ENCODE results near the gene RUSC2. TPM values are rescaled to one million over a fixed set of nuclear protein-coding genes. Genes with fewer than 3 reads are reported as not detected.

The RUSC2 gene
- total RNA-seq, 1 experiment from 2014 or later, result 10.7 TPM

- 0 out of 2 replicates have a peak, but pooled peaks cover 11% of the 10 kb centered on the region for H3K36me3 ChIP-seq (ENCODE audit: low read depth, low read length)
- H3K4me2 ChIP-seq (ENCODE audit: low read length), result peak overlapping the region; percentile 55; the same call in 1 of the 2 replicates
- DNase-seq (no peak), ATAC-seq (no peak)
- peak overlapping the region; percentile 66 for H3K27ac ChIP-seq (ENCODE audit: low read length)
- H3K9me3 ChIP-seq (ENCODE audit: low read length), result no peaks in the 10 kb centered on the region
- no peak overlapping the region for H2AFZ ChIP-seq (ENCODE audit: low read length)
- H3F3A ChIP-seq (ENCODE audit: low read length, unreplicated experiment), result peaks cover 7% of the 10 kb centered on the region
- H3K27me3 ChIP-seq (ENCODE audit: low read length), result no peaks in the 10 kb centered on the region
- POLR2A ChIA-PET (ENCODE audit: unreplicated experiment), result interaction anchor here (0.6 to 0.8 kb wide), 2 partner anchors 42 to 615 kb away, joined by 3 to 4 read pairs; no protein-coding TSS in a partner anchor
- BruUV-seq (replicated peaks), result no TSS peak
- peaks cover 51% of the 10 kb centered on the region for H3K4me1 ChIP-seq (ENCODE audit: insufficient read depth, low read length)
- intact Hi-C loops (cut with micrococcal nuclease), result loop anchor here (1.0 kb wide), 1 partner anchor 42 kb away; no protein-coding TSS in a partner anchor
- no peak overlapping the region for H3K9ac ChIP-seq (ENCODE audit: low read length)
- no peak overlapping the region for H3K4me3 ChIP-seq (ENCODE audit: low read length)
- peaks cover 71% of the 10 kb centered on the region for H3K79me2 ChIP-seq (ENCODE audit: low read length)
- H3K9me2 ChIP-seq (replicated peaks; ENCODE audit: low read length), result no peaks in the 10 kb centered on the region
- H4K20me1 ChIP-seq (ENCODE audit: low read length), result no peaks in the 10 kb centered on the region
- no peak for TF ChIP-seq EZH2phosphoT487 (IDR thresholded peaks at IDR 0.05; ENCODE audit: borderline replicate concordance, low read length)
- no peak; the same call in 1 of the 2 replicates for TF ChIP-seq CTCF (conservative IDR thresholded peaks at IDR 0.05; ENCODE audit: low read depth, low read length)
- TF ChIP-seq EZH2 (IDR thresholded peaks at IDR 0.05; ENCODE audit: low read length, unreplicated experiment), result no peak
- CTCF ChIA-PET, result interaction anchor here (1.0 to 1.8 kb wide), 2 partner anchors 22 to 42 kb away, joined by 3 to 12 read pairs; no protein-coding TSS in a partner anchor
Measured at GRCh38 chr9:35511453-35511852, 21.5 kb downstream of the RUSC2 start.

GRCh38 chr9:35515766-35516165 is 25.9 kb downstream of the RUSC2 start:
- Histone ChIP-seq H3F3A (ENCODE audit: low read length, unreplicated experiment) (peaks cover 7% of the 10 kb centered on the region), H3K9me3 (ENCODE audit: low read length) (no peaks in the 10 kb centered on the region), H3K4me3 (ENCODE audit: low read length) (no peak overlapping the region), H3K27ac (ENCODE audit: low read length) (peak overlapping the region; percentile 53; the same call in 1 of the 2 replicates), H3K9me2 (replicated peaks; ENCODE audit: low read length) (no peaks in the 10 kb centered on the region), H3K36me3 (ENCODE audit: low read depth, low read length) (0 out of 2 replicates have a peak, but pooled peaks cover 2% of the 10 kb centered on the region), H3K79me2 (ENCODE audit: low read length) (peaks cover 50% of the 10 kb centered on the region), H3K27me3 (ENCODE audit: low read length) (no peaks in the 10 kb centered on the region), H3K4me2 (ENCODE audit: low read length) (peak overlapping the region; percentile 58), H3K9ac (ENCODE audit: low read length) (no peak overlapping the region), H4K20me1 (ENCODE audit: low read length) (no peaks in the 10 kb centered on the region), H2AFZ (ENCODE audit: low read length) (no peak overlapping the region), H3K4me1 (ENCODE audit: insufficient read depth, low read length) (peaks cover 79% of the 10 kb centered on the region)
- TF ChIP-seq EZH2phosphoT487 (IDR thresholded peaks at IDR 0.05; ENCODE audit: borderline replicate concordance, low read length) (no peak), EZH2 (IDR thresholded peaks at IDR 0.05; ENCODE audit: low read length, unreplicated experiment) (no peak), CTCF (conservative IDR thresholded peaks at IDR 0.05; ENCODE audit: low read depth, low read length) (no peak)
- intact Hi-C loops (cut with micrococcal nuclease), result no loop called here
- ChIA-PET CTCF (interaction anchor here (0.7 kb wide), 1 partner anchor 38 kb away, joined by 4 read pairs; no protein-coding TSS in a partner anchor), POLR2A (ENCODE audit: unreplicated experiment) (no interaction called here)
- no peak for DNase-seq
- ATAC-seq, result no peak
- BruUV-seq (replicated peaks), result no TSS peak

DNA sequence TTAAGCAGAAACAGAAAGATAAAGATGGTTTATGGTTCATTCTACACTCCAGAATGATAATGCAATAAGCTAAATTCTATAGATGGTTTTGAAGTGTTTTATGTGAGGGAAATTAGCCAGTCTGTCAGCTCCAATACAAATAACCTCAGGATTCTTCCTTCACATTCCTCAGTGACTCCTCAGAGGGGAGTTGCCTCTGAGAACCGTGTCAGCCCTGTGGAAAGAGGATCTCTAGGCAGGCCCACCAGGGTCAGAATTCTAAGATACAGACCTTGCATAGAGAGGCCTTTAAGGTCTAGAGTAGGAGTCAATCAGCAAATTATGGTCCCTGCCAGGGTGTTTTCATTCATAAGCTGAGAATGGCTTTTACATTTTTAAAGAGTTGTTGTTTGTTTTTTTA is 26.6 kb downstream of the RUSC2 start:
- peaks cover 6% of the 10 kb centered on the region for H3F3A ChIP-seq (ENCODE audit: low read length, unreplicated experiment)
- TF ChIP-seq EZH2 (IDR thresholded peaks at IDR 0.05; ENCODE audit: low read length, unreplicated experiment) (no peak), CTCF (conservative IDR thresholded peaks at IDR 0.05; ENCODE audit: low read depth, low read length) (no peak), EZH2phosphoT487 (IDR thresholded peaks at IDR 0.05; ENCODE audit: borderline replicate concordance, low read length) (no peak)
- no peak overlapping the region for H3K9ac ChIP-seq (ENCODE audit: low read length)
- peak; percentile 81 for DNase-seq
- CTCF ChIA-PET, result interaction anchor here (0.7 kb wide), 1 partner anchor 37 kb away, joined by 4 read pairs; no protein-coding TSS in a partner anchor
- no peaks in the 10 kb centered on the region for H3K9me2 ChIP-seq (replicated peaks; ENCODE audit: low read length)
- H3K4me2 ChIP-seq (ENCODE audit: low read length), result peak overlapping the region; percentile 58
- peak overlapping the region; percentile 53 for H3K27ac ChIP-seq (ENCODE audit: low read length)
- no peaks in the 10 kb centered on the region for H3K27me3 ChIP-seq (ENCODE audit: low read length)
- H2AFZ ChIP-seq (ENCODE audit: low read length), result no peak overlapping the region
- H3K9me3 ChIP-seq (ENCODE audit: low read length), result no peaks in the 10 kb centered on the region
- peaks cover 58% of the 10 kb centered on the region for H3K79me2 ChIP-seq (ENCODE audit: low read length)
- intact Hi-C loops (cut with micrococcal nuclease), result no loop called here
- H3K4me3 ChIP-seq (ENCODE audit: low read length), result no peak overlapping the region
- H4K20me1 ChIP-seq (ENCODE audit: low read length), result no peaks in the 10 kb centered on the region
- POLR2A ChIA-PET (ENCODE audit: unreplicated experiment), result no interaction called here
- peaks cover 74% of the 10 kb centered on the region for H3K4me1 ChIP-seq (ENCODE audit: insufficient read depth, low read length)
- H3K36me3 ChIP-seq (ENCODE audit: low read depth, low read length), result 0 out of 2 replicates have a peak, but pooled peaks cover 2% of the 10 kb centered on the region
- peak; percentile 57 for ATAC-seq
- no TSS peak for BruUV-seq (replicated peaks)

All from PC-3 (cell line).